ENCODE measurements around the gene RASL10B.

- TF ChIP-seq FOXK2 (IDR thresholded peaks at IDR 0.05) (no peak), SP1 (IDR thresholded peaks at IDR 0.05) (no peak), LEF1 (IDR thresholded peaks at IDR 0.05; ENCODE audit: borderline replicate concordance) (no peak), NFRKB (IDR thresholded peaks at IDR 0.05) (no peak), L3MBTL2 (conservative IDR thresholded peaks at IDR 0.05) (no peak), ARNT (IDR thresholded peaks at IDR 0.05) (no peak), TARDBP (IDR thresholded peaks at IDR 0.05) (no peak), PKNOX1 (IDR thresholded peaks at IDR 0.05) (no peak), SUZ12 (IDR thresholded peaks at IDR 0.05) (no peak), ELF4 (IDR thresholded peaks at IDR 0.05) (no peak), BHLHE40 (IDR thresholded peaks at IDR 0.05; ENCODE audit: borderline replicate concordance) (no peak), ZNF384 (IDR thresholded peaks at IDR 0.05) (no peak), FOXM1 (IDR thresholded peaks at IDR 0.05; ENCODE audit: borderline replicate concordance) (no peak)
Measured at GRCh38 chr17:35695613-35696012, 35.8 kb upstream of the RASL10B start.
